PC-3 (cell line): ENCODE data around the gene SOWAHB.

Experiments
- EZH2 ChIP-seq: fragments of 300-600 bp; sonication (generic); IDR thresholded peaks from one replicate; pipeline ENCODE4 v1.6.1; 2017; ENCODE audit warnings: antibody characterized with exemption, mild to moderate bottlenecking, low read length; ENCODE audit not compliant: unreplicated experiment
- TF ChIP-seq, protein P1 (sequence below): fragments of 300-600 bp; sonication (generic); conservative IDR thresholded peaks from 2 replicates; pipeline ENCODE4 v1.5.1; 2017; ENCODE audit warnings: antibody characterized with exemption, low read depth, mild to moderate bottlenecking, low read length

DNA sequence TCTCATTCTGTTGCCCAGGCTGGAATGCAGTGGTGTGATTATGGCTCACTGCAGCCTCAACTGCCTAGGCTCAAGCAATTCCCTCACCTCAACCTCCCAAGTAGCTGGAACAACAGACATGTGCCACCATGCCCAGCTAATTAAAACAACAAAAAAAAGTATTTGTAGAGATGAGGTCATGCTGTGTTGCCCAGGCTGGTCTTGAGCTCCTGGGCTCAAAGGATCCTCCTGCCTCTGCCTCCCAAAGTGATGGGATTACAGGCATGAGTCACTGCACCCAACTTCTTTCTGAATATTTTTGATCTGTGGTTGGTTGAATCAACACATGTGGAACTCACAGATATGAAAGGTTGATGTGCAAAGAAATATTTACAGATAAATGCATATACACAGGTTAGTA is 33.1 kb upstream of the SOWAHB start:
- no peak for TF ChIP-seq EZH2
- TF ChIP-seq, protein P1, sequence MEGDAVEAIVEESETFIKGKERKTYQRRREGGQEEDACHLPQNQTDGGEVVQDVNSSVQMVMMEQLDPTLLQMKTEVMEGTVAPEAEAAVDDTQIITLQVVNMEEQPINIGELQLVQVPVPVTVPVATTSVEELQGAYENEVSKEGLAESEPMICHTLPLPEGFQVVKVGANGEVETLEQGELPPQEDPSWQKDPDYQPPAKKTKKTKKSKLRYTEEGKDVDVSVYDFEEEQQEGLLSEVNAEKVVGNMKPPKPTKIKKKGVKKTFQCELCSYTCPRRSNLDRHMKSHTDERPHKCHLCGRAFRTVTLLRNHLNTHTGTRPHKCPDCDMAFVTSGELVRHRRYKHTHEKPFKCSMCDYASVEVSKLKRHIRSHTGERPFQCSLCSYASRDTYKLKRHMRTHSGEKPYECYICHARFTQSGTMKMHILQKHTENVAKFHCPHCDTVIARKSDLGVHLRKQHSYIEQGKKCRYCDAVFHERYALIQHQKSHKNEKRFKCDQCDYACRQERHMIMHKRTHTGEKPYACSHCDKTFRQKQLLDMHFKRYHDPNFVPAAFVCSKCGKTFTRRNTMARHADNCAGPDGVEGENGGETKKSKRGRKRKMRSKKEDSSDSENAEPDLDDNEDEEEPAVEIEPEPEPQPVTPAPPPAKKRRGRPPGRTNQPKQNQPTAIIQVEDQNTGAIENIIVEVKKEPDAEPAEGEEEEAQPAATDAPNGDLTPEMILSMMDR, result no peak
